ENCODE data around the gene ATP6V1C2. TPM values are rescaled to one million over a fixed set of nuclear protein-coding genes. Genes with fewer than 3 reads are reported as not detected.

ATP6V1C2 gene
- total RNA-seq, 4 donors from 2014 or later, result 0.47 to 37.1 (median 0.54) TPM; not detected in 1

DNA sequence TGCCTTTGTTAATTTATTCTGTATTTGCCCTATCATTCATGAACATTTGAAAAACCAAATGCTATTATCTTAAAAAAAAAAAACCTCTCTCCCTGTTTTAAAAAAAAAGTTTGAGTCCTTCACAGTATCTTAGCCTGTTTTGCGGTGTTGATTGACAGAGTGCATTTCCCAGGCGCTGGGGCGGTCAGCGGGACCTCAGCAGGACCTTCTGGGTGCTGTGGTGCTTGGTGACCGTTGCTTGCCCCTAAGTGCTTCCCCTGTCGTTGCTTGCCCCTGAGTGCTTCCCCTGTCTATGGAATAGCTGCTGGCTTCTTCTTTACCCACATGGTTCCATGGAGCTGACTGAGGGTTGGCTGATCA lies 12.1 kb downstream of the ATP6V1C2 start:
- no peak overlapping the region for H3K4me3 ChIP-seq
- no peaks in the 10 kb centered on the region for H3K4me1 ChIP-seq
- no peaks in the 10 kb centered on the region for H3K36me3 ChIP-seq
- no peak for TF ChIP-seq POLR2A (IDR thresholded peaks at IDR 0.05)
- TF ChIP-seq, protein P1, sequence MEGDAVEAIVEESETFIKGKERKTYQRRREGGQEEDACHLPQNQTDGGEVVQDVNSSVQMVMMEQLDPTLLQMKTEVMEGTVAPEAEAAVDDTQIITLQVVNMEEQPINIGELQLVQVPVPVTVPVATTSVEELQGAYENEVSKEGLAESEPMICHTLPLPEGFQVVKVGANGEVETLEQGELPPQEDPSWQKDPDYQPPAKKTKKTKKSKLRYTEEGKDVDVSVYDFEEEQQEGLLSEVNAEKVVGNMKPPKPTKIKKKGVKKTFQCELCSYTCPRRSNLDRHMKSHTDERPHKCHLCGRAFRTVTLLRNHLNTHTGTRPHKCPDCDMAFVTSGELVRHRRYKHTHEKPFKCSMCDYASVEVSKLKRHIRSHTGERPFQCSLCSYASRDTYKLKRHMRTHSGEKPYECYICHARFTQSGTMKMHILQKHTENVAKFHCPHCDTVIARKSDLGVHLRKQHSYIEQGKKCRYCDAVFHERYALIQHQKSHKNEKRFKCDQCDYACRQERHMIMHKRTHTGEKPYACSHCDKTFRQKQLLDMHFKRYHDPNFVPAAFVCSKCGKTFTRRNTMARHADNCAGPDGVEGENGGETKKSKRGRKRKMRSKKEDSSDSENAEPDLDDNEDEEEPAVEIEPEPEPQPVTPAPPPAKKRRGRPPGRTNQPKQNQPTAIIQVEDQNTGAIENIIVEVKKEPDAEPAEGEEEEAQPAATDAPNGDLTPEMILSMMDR (IDR thresholded peaks at IDR 0.05), result no peak
- DNase-seq, result no peak
- no peaks in the 10 kb centered on the region for H3K27me3 ChIP-seq
- H3K27ac ChIP-seq, result no peak overlapping the region
- no peaks in the 10 kb centered on the region for H3K9me3 ChIP-seq

- no peak for DNase-seq
- Histone ChIP-seq H3K4me3 (no peak overlapping the region), H3K36me3 (no peaks in the 10 kb centered on the region), H3K27me3 (no peaks in the 10 kb centered on the region), H3K27ac (no peak overlapping the region), H3K4me1 (no peaks in the 10 kb centered on the region), H3K9me3 (no peaks in the 10 kb centered on the region)
- TF ChIP-seq, protein P1 (IDR thresholded peaks at IDR 0.05), result no peak
- no peak for TF ChIP-seq POLR2A (IDR thresholded peaks at IDR 0.05)
These were observed 12.6 kb downstream of the ATP6V1C2 start for GRCh38 chr2:10733980-10734379.

DNA sequence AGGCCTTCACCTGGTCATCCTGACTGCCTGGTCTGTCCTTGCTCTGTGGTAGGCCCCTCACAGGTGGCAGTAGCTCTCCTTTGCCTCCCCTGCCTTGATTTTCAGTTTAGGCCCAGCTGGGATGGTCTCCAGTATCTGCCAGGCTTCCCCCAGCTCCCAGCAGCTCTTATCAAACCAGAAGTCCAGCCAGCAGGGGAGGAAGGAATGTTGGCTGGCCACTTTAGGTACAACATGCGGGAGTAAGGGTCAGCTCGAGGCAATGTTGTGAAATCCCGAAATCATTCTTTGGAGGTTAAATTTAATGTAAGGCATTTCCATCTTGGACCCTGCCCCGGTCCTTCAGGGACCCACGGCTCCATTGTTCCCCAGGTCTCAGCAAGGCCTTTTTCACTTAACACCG lies 16.8 kb downstream of the ATP6V1C2 start:
- DNase-seq, result no peak
- Histone ChIP-seq H3K27me3 (no peaks in the 10 kb centered on the region), H3K4me3 (no peak overlapping the region), H3K27ac (no peak overlapping the region), H3K36me3 (no peaks in the 10 kb centered on the region), H3K9me3 (no peaks in the 10 kb centered on the region), H3K4me1 (no peaks in the 10 kb centered on the region)
- TF ChIP-seq POLR2A (IDR thresholded peaks at IDR 0.05), result no peak
- TF ChIP-seq, protein P1 (IDR thresholded peaks at IDR 0.05), result no peak

DNA sequence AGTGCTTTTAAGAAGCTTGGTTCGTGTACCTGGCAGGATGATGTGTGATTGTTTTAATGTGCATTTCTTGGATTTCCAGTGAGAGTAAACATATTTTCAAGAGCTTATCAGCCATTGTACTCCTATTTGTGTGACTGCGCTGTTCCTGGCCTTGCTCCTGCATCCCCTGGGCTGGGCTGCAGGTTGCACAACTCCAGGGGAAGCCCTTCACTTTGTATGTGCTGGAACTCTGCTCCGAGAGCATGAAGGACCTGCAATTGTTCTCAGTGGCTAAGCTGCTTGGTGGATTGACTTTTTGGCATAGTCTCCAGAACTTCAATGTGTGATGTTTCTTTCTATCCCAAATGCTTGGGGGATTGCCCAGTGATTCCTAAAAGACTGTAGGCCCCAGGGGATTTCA lies 18.8 kb downstream of the ATP6V1C2 start:
- TF ChIP-seq, protein P1 (IDR thresholded peaks at IDR 0.05), result no peak
- TF ChIP-seq POLR2A (IDR thresholded peaks at IDR 0.05), result no peak
- no peaks in the 10 kb centered on the region for H3K36me3 ChIP-seq
- no peak for DNase-seq
- H3K27ac ChIP-seq, result no peak overlapping the region
- no peaks in the 10 kb centered on the region for H3K27me3 ChIP-seq
- no peaks in the 10 kb centered on the region for H3K9me3 ChIP-seq
- H3K4me1 ChIP-seq, result no peaks in the 10 kb centered on the region
- H3K4me3 ChIP-seq, result no peak overlapping the region

DNA sequence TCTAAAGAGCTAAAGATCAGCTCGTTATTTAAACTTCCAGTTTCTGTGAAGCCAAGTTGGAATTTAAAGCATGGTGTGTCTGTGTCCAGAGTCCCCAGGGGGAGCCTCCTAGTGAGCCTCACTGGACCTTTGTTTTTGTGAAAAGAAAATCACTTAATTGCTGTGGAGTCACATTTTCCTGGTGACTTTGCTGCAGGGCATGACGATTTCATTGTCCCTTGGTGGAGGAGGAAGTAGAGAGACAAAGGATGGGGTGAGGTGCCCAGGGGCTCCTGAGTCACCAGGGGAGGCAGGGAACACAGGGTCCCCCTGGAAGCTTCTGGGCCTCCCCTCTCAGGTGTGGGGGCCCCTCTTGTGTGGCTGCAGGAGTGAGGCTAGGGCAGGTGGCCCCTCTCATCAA lies 19.7 kb downstream of the ATP6V1C2 start:
- Histone ChIP-seq H3K36me3 (no peaks in the 10 kb centered on the region), H3K27me3 (no peaks in the 10 kb centered on the region), H3K27ac (no peak overlapping the region), H3K9me3 (no peaks in the 10 kb centered on the region), H3K4me1 (no peaks in the 10 kb centered on the region), H3K4me3 (no peak overlapping the region)
- no peak for DNase-seq
- TF ChIP-seq, protein P1 (IDR thresholded peaks at IDR 0.05), result no peak
- TF ChIP-seq POLR2A (IDR thresholded peaks at IDR 0.05), result no peak

- TF ChIP-seq, protein P1 (IDR thresholded peaks at IDR 0.05), result no peak
- no peak for TF ChIP-seq POLR2A (IDR thresholded peaks at IDR 0.05)
- DNase-seq, result no peak
- Histone ChIP-seq H3K4me1 (no peaks in the 10 kb centered on the region), H3K9me3 (no peaks in the 10 kb centered on the region), H3K27ac (no peak overlapping the region), H3K27me3 (no peaks in the 10 kb centered on the region), H3K36me3 (no peaks in the 10 kb centered on the region), H3K4me3 (no peak overlapping the region)
These were observed 21.2 kb downstream of the ATP6V1C2 start for GRCh38 chr2:10742666-10743065.
